Progenitor cell of endocrine pancreas (in vitro differentiated cells): ENCODE measurements around the gene DGKI. TPM values are rescaled to one million over a fixed set of nuclear protein-coding genes. Genes with fewer than 3 reads are reported as not detected.
A peak's percentile ranks its signal among the peaks of the same experiment; 100 is the strongest.

Experiments
- DNase-seq: peaks from one replicate; pipeline ENCODE4 v3.0.0; 2021; ENCODE audit warnings: low spot score; ENCODE audit not compliant: unreplicated experiment
- H3K27ac Mint-ChIP-seq: 2 replicates; pipeline ENCODE4 v1.8.0; 2021; ENCODE audit warnings: mild to moderate bottlenecking, moderate library complexity, mixed read lengths
- H3K27me3 Mint-ChIP-seq: 2 replicates; pipeline ENCODE4 v1.8.0; 2021; ENCODE audit warnings: mixed read lengths
- H3K36me3 Mint-ChIP-seq: 2 replicates; pipeline ENCODE4 v1.8.0; 2022; ENCODE audit warnings: mixed read lengths; ENCODE audit not compliant: insufficient read depth
- H3K4me1 Mint-ChIP-seq: 2 replicates; pipeline ENCODE4 v1.8.0; 2021; ENCODE audit warnings: low read depth, mixed read lengths
- H3K4me3 Mint-ChIP-seq: 2 replicates; pipeline ENCODE4 v1.8.0; 2021; ENCODE audit warnings: low read depth, mild to moderate bottlenecking, moderate library complexity, mixed read lengths
- H3K9me3 Mint-ChIP-seq: 2 replicates; pipeline ENCODE4 v1.8.0; 2021; ENCODE audit warnings: low read depth, mixed read lengths
- CTCF ChIP-seq: fragments of 200-600 bp; sonication (generic); IDR thresholded peaks from one replicate; pipeline ENCODE4 v1.5.0; 2021; ENCODE audit warnings: antibody characterized with exemption, mild to moderate bottlenecking; ENCODE audit not compliant: unreplicated experiment
- total RNA-seq: library from RNA; stranded (reverse); gene quantifications from 2 replicates; pipeline ENCODE4 v1.2.1, GENCODE V29; 2021

The DGKI gene
- total RNA-seq, 1 donor from 2014 or later: 0.41 TPM

- Mint-ChIP-seq H3K4me3 (no peak overlapping the region), H3K27ac (no peak overlapping the region), H3K36me3 (no peaks in the 10 kb centered on the region), H3K9me3 (no peaks in the 10 kb centered on the region), H3K27me3 (peaks cover 6% of the 10 kb centered on the region), H3K4me1 (peaks cover 2% of the 10 kb centered on the region)
- no peak for TF ChIP-seq CTCF
- DNase-seq: no peak
Observed at GRCh38 chr7:137611606-137612005, 235.2 kb downstream of the DGKI start.

GRCh38 chr7:137609500-137609899, 237.3 kb downstream of the DGKI start:
- Mint-ChIP-seq H3K4me3 (no peak overlapping the region), H3K27ac (no peak overlapping the region), H3K9me3 (no peaks in the 10 kb centered on the region), H3K27me3 (peaks cover 7% of the 10 kb centered on the region), H3K36me3 (no peaks in the 10 kb centered on the region), H3K4me1 (peaks cover 2% of the 10 kb centered on the region)
- no peak for DNase-seq
- TF ChIP-seq CTCF: no peak

- peaks cover 16% of the 10 kb centered on the region for H3K27me3 Mint-ChIP-seq
- H3K27ac Mint-ChIP-seq: no peak overlapping the region
- no peak for DNase-seq
Observed at GRCh38 chr7:137606061-137606674, 240.6 kb downstream of the DGKI start.

GRCh38 chr7:137603043-137603442, 243.7 kb downstream of the DGKI start:
- no peaks in the 10 kb centered on the region for H3K9me3 Mint-ChIP-seq
- DNase-seq: no peak
- peaks cover 9% of the 10 kb centered on the region for H3K27me3 Mint-ChIP-seq
- no peak for TF ChIP-seq CTCF
- no peak overlapping the region for H3K4me3 Mint-ChIP-seq
- H3K27ac Mint-ChIP-seq: no peak overlapping the region
- no peaks in the 10 kb centered on the region for H3K36me3 Mint-ChIP-seq
- no peaks in the 10 kb centered on the region for H3K4me1 Mint-ChIP-seq

More at GRCh38 chr7:137606061-137606674, 240.6 kb downstream of the DGKI start:
- Mint-ChIP-seq H3K36me3 (no peaks in the 10 kb centered on the region), H3K4me1 (no peaks in the 10 kb centered on the region), H3K9me3 (no peaks in the 10 kb centered on the region), H3K4me3 (no peak overlapping the region)
- TF ChIP-seq CTCF: peak; percentile 74

- DNase-seq: no peak
- no peaks in the 10 kb centered on the region for H3K4me1 Mint-ChIP-seq
- no peak for TF ChIP-seq CTCF
- H3K27ac Mint-ChIP-seq: no peak overlapping the region
- peaks cover 9% of the 10 kb centered on the region for H3K27me3 Mint-ChIP-seq
- H3K36me3 Mint-ChIP-seq: no peaks in the 10 kb centered on the region
- no peaks in the 10 kb centered on the region for H3K9me3 Mint-ChIP-seq
- no peak overlapping the region for H3K4me3 Mint-ChIP-seq
Observed at GRCh38 chr7:137601642-137602041, 245.1 kb downstream of the DGKI start.
